ENCODE results near the gene PROCR. TPM values are rescaled to one million over a fixed set of nuclear protein-coding genes. Genes with fewer than 3 reads are reported as not detected.
"Not testable (repeated sequence)": the region's sequence is repeated elsewhere in the genome, so short reads cannot be mapped to it uniquely, and the experiment has no call there.

Gene PROCR
- total and polyA plus RNA-seq, 9 of the 15 experiments (the other 6 are each of a cell fraction or from before 2014, with no cell fraction given): 1.6 to 7.1 (median 4.0) TPM

- TF ChIP-seq ZNF644 (tag; IDR thresholded peaks at IDR 0.05; ENCODE audit: low read depth): 0 out of 2 replicates have a peak, but pooled peaks have one; percentile 45
- TF ChIP-seq CBFA2T2 (conservative IDR thresholded peaks at IDR 0.05): peak; percentile 91
Measured at GRCh38 chr20:35192118-35192872, 20.4 kb downstream of the PROCR start (continued).

GRCh38 chr20:35193031-35193791 is 21.3 kb downstream of the PROCR start:
- H3K9me1 ChIP-seq (ENCODE audit: control insufficient read depth, insufficient read depth, low read length); BruUV-seq (replicated peaks); H3K36me3 ChIP-seq (ENCODE audit: control insufficient read depth, insufficient read depth, low read length); intact Hi-C loops (cut with micrococcal nuclease); H3K27me3 ChIP-seq (ENCODE audit: control insufficient read depth in 2 of 2, insufficient read depth in 2 of 2, low read length in 2 of 2); H3K4me2 ChIP-seq (ENCODE audit: insufficient read depth, low read length); H3K79me2 ChIP-seq (ENCODE audit: control insufficient read depth, insufficient read depth, low read length); FAIRE-seq; H4K20me1 ChIP-seq (replicated peaks; ENCODE audit: control insufficient read depth, insufficient read depth, low read length); DNase-seq (ENCODE audit: extremely low read depth in 1 of 4, low spot score in 3 of 4); CTCF ChIA-PET (ENCODE audit: low intra/inter-chr PET ratio); H3K4me3 ChIP-seq: not testable (repeated sequence)
- peak; percentile 35 for ATAC-seq
- H3K27ac ChIP-seq (ENCODE audit: extremely low read depth, low read depth, low read length): peak overlapping the region; percentile 75; the same call in 1 of the 3 replicates
- H3K9ac ChIP-seq (ENCODE audit: insufficient read depth in 1 of 2, low read depth in 2 of 2, low read length in 2 of 2): 0 out of 4 replicates have a peak overlapping the region, but pooled peaks of 1 of the 2 experiments have one; percentile 11
- in situ Hi-C loops (cut with MboI): loop anchor here (5.0 kb wide), 1 partner anchor 46 kb away; the partner anchor contains the start of gene EDEM2
- 34% methylated on average over 6 of the region's 9 CpGs for WGBS (ENCODE audit: insufficient coverage, low coverage, missing lambda C conversion rate)
- peak overlapping the region; percentile 22; the same call in 1 of the 2 replicates for H2AFZ ChIP-seq (ENCODE audit: low read depth, low read length)
- POLR2A ChIA-PET: interaction anchor here (0.6 to 1.4 kb wide), 4 partner anchors 10 to 80 kb away, joined by 3 to 4 read pairs (median 4); no protein-coding TSS in a partner anchor
- peaks cover 22 to 28% of the 10 kb centered on the region in 2 experiments for H3K4me1 ChIP-seq (replicated peaks in 1 of 2; ENCODE audit: control insufficient read depth in 2 of 2, insufficient read depth in 2 of 2, low read length in 2 of 2)
- peaks cover 10% of the 10 kb centered on the region for H3K9me3 ChIP-seq (replicated peaks; ENCODE audit: control insufficient read depth, insufficient read depth, low read depth, low read length)
- peak; percentile 2; the same call in 1 of the 2 replicates for TF ChIP-seq MAFF (IDR thresholded peaks at IDR 0.05; ENCODE audit: low read length)
- 0 out of 2 replicates have a peak, but pooled peaks have one; percentile 38 for TF ChIP-seq DMBX1 (CRISPR knock-in tag; IDR thresholded peaks at IDR 0.05; ENCODE audit: borderline replicate concordance)
- peak; percentile 92 for TF ChIP-seq ZBTB40 (IDR thresholded peaks at IDR 0.05)
- TF ChIP-seq ZBTB40 (CRISPR knock-in tag; IDR thresholded peaks at IDR 0.05): peak; percentile 86
- peak; percentile 44 for TF ChIP-seq NFE2 (IDR thresholded peaks at IDR 0.05; ENCODE audit: low read depth)
